Stimulated activated CD4-positive, alpha-beta T cell treated with anti-CD3 and anti-CD28 coated beads, Interleukin-1b, Interleukin-23, amount 100 ng/mL, for 1 hour (primary cell): Measurements from ENCODE around the gene GTF2I.
A peak's percentile ranks its signal among the peaks of the same experiment; 100 is the strongest.
"Not testable (repeated sequence)": the region's sequence is repeated elsewhere in the genome, so short reads cannot be mapped to it uniquely, and the experiment has no call there.

ENCODE experiments used
- DNase-seq, 2 donors: peaks; one replicate each; pipeline ENCODE4 v3.0.0-alpha.2; 2020; ENCODE audit warnings: low read depth in 2 of 2

Gene GTF2I

DNA sequence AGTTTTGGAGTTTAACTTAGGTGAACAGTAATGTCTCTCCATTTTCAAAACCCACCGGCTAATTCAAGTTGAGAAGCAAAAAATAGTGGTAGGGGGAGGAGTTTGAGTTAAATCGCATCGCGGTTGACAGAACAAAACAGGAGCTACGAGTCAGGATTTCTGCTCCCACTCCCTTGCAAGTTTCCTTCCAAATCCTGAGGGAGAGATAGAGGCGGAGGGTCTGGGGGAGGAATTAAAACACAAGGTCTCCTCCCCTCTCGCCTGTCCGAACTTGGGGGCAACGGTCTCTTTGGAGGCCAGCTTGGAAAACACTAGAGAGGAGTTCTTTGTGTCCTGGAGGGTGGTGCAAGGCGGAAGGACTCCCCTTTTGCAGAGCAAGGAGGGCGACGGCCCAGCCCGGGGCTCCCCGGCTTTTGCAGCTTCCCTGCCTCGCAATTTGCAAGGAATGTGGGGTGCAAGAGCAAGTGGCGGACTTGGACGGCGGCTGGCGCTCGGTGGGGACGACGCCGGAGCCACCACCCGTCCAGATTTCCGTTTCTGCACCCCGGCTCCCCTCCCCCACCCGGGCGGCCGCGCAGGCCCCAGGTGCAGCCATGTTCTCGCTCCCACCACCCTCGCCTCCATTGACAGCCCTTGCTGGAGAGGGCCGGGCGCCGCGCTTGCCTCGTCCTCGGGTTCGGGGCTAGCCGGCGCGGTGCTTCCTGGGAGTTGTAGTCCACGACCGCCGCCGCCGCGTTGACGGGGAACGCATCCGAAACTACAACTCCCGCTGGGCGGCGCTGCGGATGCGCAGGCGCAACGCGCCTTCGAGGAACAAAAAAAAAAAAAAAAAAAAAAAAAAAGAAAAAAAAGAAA is 454 bp upstream of the GTF2I start:
- peak; percentile 92 to 96 for DNase-seq

DNA sequence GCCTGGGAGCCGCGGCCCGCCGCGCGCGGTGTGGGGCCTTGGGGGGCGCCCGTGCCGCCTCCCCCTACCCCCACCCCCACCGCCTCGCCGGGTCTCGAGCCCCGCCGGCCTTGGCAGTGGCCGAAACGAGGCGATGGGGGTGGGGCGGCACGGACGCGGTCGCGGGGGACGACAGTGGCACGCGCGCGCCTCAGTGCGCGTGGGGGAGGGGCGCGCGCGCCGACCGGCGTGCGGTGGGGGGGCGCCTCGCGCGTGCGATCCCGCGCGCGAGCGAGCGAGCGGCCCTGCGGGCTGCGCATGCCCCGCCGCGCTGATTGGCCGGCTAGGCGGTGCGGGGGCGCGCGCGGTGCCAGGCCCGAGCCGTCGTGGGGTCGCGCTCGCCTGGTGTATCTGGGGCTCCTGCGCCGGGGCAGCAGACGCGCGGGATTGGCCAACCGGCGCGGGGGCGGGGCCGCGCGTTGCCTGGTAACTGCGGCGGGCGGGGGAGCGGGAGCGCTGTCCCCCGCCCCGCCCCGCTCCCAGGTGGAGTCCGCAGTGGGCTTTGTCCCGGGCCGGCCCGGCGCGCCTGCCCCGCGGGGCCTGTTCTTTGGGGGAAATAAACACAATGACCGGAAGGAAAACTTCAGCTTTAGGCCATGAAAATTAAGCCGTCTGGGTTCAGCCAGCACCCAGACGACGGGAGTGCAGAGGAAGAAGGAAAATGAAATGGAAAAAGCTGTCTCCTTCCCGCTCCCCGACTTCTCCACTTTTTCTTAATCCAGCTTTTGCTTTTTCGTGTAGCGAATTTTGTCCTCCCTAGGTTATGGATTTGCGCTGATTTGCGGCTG is 873 bp downstream of the GTF2I start:
- peak; percentile 71 to 77 for DNase-seq

DNA sequence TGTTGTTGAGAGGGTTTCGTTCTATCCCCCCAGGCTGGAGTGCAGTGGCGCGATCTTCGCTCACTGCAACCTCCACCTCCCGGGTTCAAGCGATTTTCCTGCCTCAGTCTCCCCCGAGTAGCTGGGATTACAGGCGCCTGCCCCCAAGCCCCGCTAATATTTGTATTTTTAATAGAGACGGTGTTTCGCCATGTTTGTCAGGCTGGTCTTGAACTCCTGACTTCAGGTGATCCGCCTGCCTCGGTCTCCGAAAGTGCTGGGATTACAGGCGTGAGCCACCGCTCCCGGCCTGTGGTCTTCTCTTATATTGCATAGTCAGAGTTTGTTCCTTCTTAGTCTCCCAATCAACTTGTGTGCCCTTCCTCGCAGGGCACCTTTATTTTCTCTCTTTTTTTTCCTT is 2.7 kb downstream of the GTF2I start:
- DNase-seq: not testable (repeated sequence)

DNA sequence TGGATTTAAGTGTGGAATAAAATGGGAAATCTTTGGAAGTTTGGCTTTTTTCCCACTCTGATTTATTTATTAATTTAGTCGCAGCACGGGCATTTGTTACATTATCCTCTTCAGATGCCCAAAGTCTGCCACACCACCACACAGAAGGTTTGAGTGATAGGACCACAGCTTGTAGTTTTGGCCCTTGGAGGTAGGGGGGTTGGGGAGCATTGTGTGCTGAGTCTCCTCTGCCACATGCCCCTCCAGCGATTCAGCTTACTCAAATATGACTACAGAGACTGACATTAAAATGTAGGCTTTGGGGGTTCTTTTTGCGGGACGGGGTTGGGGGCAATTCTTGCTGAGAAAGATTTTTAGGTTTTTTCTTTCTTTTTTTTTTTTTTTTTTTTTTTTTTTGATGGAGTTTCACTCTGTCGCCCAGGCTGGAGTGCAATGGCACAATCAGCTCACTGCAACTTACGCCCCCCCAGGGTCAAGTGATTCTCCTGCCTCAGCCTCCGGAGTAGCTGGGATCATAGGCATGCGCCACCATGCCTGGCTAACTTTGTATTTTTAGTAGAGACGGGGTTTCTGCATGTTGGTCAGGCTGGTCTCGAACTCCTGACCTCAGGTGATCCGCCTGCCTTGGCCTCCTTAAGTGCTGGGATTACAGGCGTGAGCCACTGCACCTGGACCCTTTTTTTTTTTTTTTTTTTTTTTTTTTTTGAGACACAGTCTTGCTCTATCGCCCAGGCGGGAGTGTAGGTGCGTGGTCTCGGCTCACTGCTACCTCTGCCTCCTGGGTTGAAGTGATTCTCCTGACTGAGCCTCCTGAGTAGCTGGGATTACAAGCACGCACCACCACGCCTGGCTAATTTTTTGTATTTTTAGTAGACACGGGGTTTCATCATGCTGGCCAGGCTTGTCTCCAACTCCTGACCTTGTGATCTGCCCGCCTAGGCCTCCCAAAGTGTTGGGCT is 4.6 kb downstream of the GTF2I start:
- not testable (repeated sequence) for DNase-seq

DNA sequence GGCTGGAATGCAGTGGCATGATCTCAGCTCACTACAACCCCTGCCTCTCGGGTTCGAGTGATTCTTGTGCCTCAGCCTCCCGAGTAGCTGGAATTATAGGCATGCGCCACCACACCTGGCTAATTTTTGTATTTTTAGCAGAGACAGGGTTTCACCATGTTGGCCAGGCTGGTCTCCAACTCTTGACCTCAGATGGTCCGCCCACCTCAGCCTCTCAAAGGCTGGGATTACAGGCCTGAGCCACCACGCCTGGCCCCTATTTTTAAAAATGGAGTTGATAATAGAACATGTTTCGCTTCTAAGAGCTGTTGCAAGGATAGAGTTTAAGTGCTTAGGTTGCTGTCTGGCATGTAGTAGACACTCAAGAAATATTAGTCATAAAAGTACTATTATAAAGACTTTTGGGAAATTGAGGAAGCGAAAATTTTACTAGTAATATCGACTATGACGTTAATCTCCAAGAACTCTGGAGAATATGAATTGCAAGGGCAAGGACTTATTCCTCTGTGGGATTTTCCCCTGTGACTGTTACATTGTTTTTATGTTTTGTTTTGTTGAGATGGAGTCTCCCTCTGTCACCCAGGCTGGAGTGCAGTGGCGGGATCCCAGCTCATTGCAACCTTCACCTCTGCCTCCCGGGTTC is 7.9 kb downstream of the GTF2I start:
- no peak for DNase-seq

DNA sequence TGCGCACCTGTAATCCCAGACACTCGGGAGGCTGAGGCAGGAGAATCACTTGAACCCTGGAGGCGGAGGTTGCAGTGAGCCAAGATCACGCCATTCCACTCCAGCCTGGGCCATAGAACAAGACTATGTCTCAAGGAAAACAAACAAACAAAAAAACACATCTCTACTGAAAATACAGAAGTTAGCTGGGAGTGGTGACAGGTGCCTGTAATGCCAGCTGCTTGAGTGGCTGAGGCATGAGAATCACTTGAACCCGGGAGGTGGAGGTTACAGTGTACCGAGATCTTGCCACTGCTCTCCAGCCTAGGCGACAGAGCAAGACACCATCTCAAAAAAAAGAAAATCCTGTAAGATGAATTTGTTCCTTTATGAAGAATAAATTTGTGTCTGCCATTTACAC is 9.5 kb downstream of the GTF2I start:
- DNase-seq: not testable (repeated sequence)

DNA sequence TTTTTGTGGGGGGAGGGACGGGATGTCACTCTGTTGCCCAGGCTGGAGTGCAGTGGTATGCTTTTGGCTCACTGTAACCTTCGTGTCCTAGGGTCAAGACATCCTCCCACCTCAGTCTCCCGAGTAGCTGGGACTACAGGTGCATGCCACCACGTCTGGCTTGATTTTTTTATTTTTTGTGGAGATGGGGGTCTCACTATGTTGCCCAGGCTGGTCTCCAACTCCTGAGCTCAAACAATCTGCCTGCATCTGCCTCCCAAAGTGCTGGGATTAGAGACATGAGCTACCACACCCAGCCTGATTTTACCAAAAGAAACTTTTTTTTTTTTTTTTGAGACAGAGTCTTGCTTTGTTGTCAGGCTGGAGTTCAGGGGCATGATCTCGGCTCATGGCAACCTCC is 10.0 kb downstream of the GTF2I start:
- not testable (repeated sequence) for DNase-seq

DNA sequence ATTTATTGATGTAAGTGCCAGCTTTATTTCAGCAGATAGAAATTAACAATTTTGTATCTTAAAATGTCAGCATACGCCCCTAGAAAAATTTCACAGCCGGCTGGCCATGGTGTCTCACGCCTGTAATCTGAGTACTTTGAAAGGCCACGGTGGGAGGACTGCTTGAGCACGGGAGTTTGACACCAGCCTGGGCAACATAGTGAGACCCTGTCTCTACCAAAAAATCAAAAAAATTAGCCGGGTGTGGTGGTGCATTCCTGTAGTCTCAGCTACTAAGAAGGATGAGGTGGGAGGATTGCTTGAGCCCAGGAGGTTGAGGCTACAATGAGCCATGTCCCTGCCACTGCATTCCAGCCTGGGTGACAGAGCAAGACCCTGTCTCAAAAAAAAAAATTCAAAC is 14.1 kb downstream of the GTF2I start:
- no peak for DNase-seq

DNA sequence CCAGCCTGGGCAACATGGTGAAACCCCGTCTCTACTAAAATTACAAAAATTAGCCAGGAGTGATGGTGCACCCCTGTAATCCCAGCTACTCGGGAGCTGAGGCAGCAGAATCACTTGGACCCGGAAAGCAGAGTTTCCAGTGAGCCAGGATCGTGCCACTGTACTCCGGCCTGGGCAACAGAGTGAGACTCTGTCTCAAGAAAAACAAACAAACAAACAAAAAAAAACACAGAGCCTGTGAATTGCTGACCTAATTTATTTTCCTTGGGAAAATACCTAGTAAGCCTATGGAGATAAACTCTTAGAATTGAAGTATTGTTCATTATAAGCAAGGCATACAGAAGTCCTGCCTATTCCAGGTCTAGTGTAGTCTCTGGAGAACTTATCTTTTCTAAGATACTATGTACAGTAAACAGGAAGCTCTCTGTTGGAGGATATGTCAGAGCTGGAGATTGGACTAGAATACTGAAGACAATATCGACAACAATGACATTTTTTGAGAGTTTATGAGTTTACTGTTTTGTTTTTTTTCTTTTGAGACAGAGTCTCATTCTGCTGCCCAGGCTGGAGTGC is 14.9 kb downstream of the GTF2I start:
- no peak for DNase-seq

DNA sequence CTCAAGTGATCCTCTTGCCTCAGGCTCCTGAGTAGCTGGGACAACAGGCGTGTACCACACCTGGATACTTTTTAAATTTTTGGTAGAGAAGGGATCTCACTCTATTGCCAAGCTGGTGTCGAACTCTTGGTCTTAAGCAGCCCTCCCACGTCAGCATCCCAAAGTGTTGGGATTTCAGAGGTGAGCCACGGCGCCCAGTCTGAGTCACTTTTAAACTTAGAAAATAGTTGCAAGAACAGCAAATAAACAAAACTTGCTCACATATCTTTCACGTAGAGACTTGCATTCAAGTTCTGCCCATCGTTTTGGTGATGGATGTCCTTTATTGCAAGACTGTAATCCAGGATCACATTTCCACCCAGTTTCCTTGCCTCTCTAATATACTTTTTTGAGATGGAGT is 16.6 kb downstream of the GTF2I start:
- DNase-seq: no peak

DNA sequence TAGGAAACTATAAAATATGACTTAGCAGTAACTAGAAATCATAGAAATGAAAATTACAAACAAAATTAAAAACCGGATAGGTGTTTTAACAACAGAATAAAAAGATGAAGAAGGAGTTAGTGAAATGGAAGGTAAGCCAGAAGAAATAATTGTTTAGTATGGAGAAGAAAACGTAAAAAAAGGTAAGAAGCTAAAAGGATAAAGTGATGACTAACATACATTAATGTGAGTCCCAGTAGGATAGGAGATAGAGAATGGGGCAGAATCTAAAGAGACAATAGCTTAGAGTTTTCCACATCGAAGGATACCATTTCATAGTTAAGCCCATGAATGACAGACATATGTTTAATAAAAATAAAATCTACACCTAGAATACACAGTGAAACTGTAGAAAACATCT is 25.3 kb downstream of the GTF2I start:
- DNase-seq: no peak

DNA sequence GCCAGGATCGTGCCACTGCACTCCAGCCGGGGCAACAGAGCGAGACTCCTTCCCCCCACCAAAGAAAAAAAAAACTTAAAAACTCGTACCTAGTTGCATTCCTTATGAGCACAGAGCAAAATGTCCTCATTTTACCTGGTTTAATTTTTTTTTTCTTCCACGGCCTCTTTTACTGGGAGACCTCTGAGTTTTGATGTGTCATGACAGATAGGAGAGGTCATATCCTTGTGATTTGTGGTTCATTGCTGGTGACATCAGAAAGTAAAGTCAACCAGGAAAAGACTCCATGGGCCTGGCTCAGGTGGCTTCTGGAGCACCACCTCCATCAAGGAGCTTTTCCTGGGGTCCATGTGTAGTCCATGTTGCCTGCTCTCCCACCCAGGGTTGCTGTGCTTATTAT is 26.3 kb downstream of the GTF2I start:
- DNase-seq: no peak

DNA sequence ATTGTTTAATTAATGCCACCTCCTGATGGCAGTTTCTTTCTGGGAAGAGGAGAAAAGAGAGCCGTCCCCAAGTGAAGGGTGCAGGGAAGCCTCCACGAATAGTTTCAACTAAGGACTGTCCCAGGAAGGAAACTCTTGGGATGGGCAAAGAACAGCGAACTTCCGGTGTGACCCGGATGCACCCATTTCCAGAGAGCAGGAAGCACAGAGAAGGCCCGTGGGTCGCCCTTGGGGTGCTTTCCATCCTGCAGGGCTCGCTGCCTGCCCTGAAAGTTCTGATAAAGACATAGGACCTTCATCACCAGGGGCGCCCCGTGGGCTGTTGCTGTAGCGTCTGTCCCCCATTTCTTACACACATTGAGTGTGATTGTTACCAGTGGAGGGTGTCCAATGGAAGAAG is 27.0 kb downstream of the GTF2I start:
- no peak for DNase-seq

DNA sequence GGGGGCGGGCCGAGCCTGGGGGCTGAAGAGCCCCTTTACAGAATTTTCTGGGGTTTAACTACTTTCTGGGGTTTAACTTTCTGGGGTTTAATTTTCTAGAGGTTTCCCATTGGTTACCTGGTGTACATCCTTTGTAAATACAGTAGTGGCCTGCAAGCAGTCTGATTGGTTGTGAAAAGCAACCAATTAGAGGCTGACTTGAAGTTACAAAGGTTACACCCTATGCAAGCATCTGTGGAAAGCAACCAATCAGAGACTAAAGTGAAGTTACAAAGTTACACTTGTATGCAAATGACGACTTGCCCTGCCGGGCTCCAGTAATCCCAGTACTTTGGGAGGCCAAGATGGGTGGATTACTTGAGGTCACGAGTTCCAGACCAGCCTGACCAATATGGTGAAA is 27.4 kb downstream of the GTF2I start:
- DNase-seq: no peak

DNA sequence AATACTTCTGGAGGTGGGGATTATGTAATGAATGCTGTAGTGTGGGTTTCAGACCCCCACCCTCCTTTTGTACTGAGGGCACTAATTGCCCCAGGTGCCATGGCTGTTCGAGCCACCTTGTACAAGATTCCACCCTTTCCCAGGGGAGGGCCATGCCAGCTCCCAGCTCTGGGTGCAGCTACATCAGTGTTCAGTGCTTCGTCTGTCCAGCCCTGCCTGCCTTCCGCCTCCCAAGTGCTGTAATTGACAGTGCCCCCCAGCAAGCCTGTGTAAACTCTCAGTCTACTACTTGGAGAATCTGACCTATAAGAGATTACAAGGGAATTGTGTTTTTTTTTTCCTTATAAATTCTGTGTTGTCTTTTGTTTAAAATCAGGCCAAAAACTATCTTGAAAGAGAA is 33.0 kb downstream of the GTF2I start:
- DNase-seq: no peak

DNA sequence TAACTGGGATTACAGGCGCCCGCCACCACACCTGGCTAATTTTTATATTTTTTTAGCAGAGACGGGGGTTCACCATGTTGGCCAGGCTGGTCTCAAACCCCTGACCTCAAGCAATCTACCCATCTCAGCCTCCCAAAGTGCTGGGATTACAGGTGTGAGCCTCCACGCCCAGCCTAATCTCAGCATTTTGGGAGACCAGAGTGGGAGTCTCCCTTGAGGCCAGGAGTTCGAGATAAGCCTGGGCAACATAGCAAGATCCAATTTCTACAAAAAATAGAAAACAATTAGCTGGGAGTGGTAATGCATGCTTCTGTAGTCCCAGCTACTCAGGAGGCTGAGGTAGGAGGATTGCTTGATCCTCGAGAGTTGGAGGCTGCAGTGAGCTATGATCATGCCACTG is 46.9 kb downstream of the GTF2I start:
- DNase-seq: not testable (repeated sequence)

DNA sequence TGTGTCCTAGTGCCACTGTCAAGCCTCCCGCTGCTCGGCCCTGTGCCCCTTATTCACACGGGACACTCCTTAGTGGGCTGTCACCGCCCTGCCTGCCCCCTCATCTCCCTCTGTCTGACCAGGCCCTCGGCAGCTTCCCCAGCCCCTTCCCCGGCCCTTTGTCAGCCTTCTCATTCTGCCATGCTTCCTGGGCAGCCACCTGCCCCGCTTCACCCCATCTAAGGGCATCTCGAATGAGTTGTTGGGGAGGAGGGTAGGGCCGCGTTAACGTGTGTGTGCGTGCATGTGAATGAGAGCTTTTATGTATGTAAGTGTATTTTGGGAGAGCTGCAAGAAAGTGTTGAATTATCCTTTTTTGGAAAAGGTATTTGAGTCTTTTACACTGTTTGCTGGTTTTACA is 49.7 kb downstream of the GTF2I start:
- no peak for DNase-seq

DNA sequence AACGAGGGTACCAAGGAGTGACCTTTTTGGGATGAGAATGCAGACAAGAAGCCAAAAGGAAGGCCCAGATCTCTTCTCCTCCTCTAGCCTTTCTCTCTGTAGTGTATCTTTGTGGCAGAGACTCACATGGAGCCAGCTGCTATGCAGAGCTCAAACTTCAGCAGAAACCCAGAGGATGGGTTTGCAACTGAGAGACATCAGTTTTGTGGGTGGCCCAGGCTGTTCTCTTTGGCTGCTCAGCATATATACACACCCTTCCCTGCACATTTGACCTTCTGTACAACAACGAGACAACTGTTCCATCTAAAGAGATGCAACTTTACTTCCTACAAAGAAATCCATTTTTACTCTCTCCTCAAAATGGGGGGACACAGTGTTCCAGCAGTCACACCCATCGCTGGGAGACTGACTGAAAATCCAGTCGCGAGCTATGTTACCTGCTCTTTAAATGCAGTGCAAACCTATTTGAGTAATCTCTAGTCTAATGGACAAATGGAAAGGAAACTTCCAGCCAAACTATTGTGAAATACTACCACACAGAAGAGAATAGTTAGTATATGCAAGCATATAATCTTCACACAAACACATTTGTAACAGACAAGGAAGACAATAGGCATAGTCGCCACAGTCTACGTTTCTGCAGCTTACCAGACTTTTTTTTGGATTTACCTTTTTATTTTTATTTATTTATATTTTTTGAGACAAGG is 51.2 kb downstream of the GTF2I start:
- DNase-seq: no peak

DNA sequence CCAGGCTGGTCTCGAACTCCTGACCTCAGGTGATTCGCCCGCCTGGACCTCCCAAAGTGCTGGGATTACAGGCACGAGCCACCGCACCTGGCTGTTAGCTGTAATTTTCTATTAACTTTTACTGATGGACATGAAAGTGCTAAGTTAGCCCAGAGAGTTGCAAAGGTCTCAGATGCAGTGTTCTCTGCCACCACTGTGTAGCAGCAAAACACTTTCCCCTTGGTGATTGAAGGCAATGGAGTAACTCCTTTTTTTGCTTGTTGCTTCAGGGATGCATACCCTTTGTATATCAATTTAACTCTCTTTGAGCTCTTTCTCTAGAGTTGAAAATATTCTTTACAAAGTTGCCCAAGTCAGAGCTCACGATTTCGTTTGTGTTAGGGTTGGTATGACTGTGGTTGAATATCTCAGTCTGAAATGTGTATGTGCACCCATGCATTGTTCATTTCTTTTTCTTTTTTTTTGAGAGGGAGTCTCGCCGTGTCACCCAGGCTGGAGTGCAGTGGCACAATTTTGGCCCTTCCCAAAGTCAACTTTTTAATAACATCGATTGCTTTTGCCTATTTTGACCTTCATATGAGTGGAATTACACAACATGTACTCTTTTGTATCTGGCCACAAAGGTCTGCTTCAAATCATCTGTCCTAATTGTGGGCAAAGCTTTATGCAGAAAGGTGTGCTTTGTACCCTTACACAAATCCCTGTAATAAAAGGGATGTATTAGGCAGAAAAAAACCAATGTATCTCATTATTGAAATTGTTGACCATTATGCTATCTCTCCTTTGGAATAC is 52.6 kb downstream of the GTF2I start:
- no peak for DNase-seq

DNA sequence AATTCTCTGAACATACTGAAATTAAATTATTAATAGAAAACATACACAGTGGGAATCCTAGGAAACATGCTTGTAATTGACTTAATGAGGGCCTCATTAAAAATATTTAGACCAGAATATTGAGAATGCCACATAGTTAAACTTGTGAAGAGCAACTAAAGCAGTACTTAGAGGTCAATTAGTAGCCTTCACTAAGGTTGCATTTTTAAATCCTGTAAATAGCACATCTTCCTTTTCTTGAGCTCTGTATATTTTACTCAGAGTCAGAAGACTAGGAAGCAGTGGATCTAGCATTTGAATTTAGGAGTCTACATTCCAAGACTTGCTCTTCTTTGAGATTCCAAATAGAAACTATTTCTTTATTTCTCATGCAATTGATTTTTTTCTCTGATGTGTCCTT is 56.0 kb downstream of the GTF2I start:
- DNase-seq: no peak
